Stimulated activated CD8-positive, alpha-beta memory T cell treated with anti-CD3 and anti-CD28 coated beads, Interleukin-7, amount 100 ng/mL, for 48 hours (primary cell): ENCODE results near the gene AGRN.
"Not testable (repeated sequence)": the region's sequence is repeated elsewhere in the genome, so short reads cannot be mapped to it uniquely, and the experiment has no call there.

ENCODE experiments used
- DNase-seq, 2 donors: peaks; one replicate each; pipeline ENCODE4 v3.0.0-alpha.2; 2020; ENCODE audit warnings: low read depth in 1 of 2; ENCODE audit errors: extremely low read depth in 1 of 2

Gene AGRN

GRCh38 chr1:1050577-1051052 lies 30.7 kb downstream of the AGRN start:
- DNase-seq = no peak

- DNase-seq = no peak
Measured at GRCh38 chr1:1051127-1051810, 31.3 kb downstream of the AGRN start.

GRCh38 chr1:1052003-1052840 lies 32.3 kb downstream of the AGRN start:
- no peak for DNase-seq

- DNase-seq = no peak
Measured at GRCh38 chr1:1053022-1053421, 33.1 kb downstream of the AGRN start.

GRCh38 chr1:1053682-1054081 lies 33.8 kb downstream of the AGRN start:
- DNase-seq = no peak

GRCh38 chr1:1054099-1054700 lies 34.3 kb downstream of the AGRN start:
- no peak for DNase-seq

GRCh38 chr1:1054971-1055370 lies 35.1 kb downstream of the AGRN start:
- DNase-seq = no peak

GRCh38 chr1:1055841-1056736 lies 36.2 kb downstream of the AGRN start:
- DNase-seq = no peak

GRCh38 chr1:1057769-1058087 lies 37.8 kb downstream of the AGRN start:
- DNase-seq = not testable (repeated sequence)

- no peak for DNase-seq
Measured at GRCh38 chr1:1058088-1058905, 38.4 kb downstream of the AGRN start.

- no peak for DNase-seq
Measured at GRCh38 chr1:1058921-1059493, 39.1 kb downstream of the AGRN start.

- peak; percentile 83 to 88 for DNase-seq
Measured at GRCh38 chr1:1059494-1060280, 39.8 kb downstream of the AGRN start.

- no peak for DNase-seq
Measured at GRCh38 chr1:1060281-1061000, 40.5 kb downstream of the AGRN start.

- no peak for DNase-seq
Measured at GRCh38 chr1:1061682-1062345, 41.9 kb downstream of the AGRN start.

GRCh38 chr1:1062348-1063163 lies 42.6 kb downstream of the AGRN start:
- DNase-seq = no peak

- DNase-seq = no peak
Measured at GRCh38 chr1:1063261-1063944, 43.5 kb downstream of the AGRN start.
